GM23338 (cell line): ENCODE data around the gene TASP1. TPM values are rescaled to one million over a fixed set of nuclear protein-coding genes. Genes with fewer than 3 reads are reported as not detected.

Experiments used
- ATAC-seq: fragments of 200-7000 bp; cut with Tn5 transposase; 3 replicates; pipeline ENCODE4 v1.9.1; 2020
- DNase-seq: peaks from one replicate; pipeline ENCODE4 v3.0.0-alpha.2; 2015; ENCODE audit warnings: low spot score
- H2AFZ ChIP-seq: fragments of 200-600 bp; sonication (generic); 2 replicates; pipeline ENCODE4 v1.8.0; 2016; ENCODE audit warnings: antibody characterized with exemption, mild to moderate bottlenecking, moderate library complexity
- H3F3A ChIP-seq: fragments of 200-600 bp; sonication (generic); replicated peaks from 2 replicates; pipeline ENCODE4 v1.8.0; 2017; ENCODE audit warnings: antibody characterized with exemption, mixed run types, low read depth
- H3K27ac ChIP-seq: fragments of 200-600 bp; sonication (generic); 2 replicates; pipeline ENCODE4 v1.6.1; 2016; ENCODE audit warnings: low read depth
- H3K27me3 ChIP-seq: fragments of 200-600 bp; sonication (generic); 2 replicates; pipeline ENCODE4 v1.8.0; 2016; ENCODE audit warnings: mild to moderate bottlenecking, mixed run types, moderate library complexity; ENCODE audit not compliant: insufficient read depth
- H3K36me3 ChIP-seq: fragments of 200-600 bp; sonication (generic); 2 replicates; pipeline ENCODE4 v1.8.0; 2016; ENCODE audit warnings: mild to moderate bottlenecking; ENCODE audit not compliant: insufficient read depth
- H3K4me1 ChIP-seq: fragments of 200-600 bp; sonication (generic); 2 replicates; pipeline ENCODE4 v1.8.0; 2016; ENCODE audit warnings: mild to moderate bottlenecking, moderate library complexity; ENCODE audit not compliant: insufficient read depth
- H3K4me2 ChIP-seq: fragments of 200-600 bp; sonication (generic); 2 replicates; pipeline ENCODE4 v1.7.1; 2017; ENCODE audit warnings: mixed run types
- H3K4me3 ChIP-seq: fragments of 200-600 bp; sonication (generic); 2 replicates; pipeline ENCODE4 v1.6.1; 2016; ENCODE audit warnings: mixed run types
- H3K79me2 ChIP-seq: fragments of 200-600 bp; sonication (generic); replicated peaks from 2 replicates; pipeline ENCODE4 v1.8.0; 2017; ENCODE audit warnings: mild to moderate bottlenecking; ENCODE audit not compliant: insufficient read depth
- H3K9me2 ChIP-seq: fragments of 200-600 bp; sonication (generic); 2 replicates; pipeline ENCODE4 v1.8.0; 2017; ENCODE audit not compliant: insufficient read depth
- H4K20me1 ChIP-seq: fragments of 200-600 bp; sonication (generic); replicated peaks from 2 replicates; pipeline ENCODE4 v1.8.0; 2017; ENCODE audit warnings: mild to moderate bottlenecking; ENCODE audit not compliant: insufficient read depth
- H3K27ac Mint-ChIP-seq: 2 replicates; pipeline ENCODE4 v1.8.0; 2020; ENCODE audit warnings: inconsistent platforms, mild to moderate bottlenecking, moderate library complexity, mixed read lengths
- H3K27me3 Mint-ChIP-seq: 3 replicates; pipeline ENCODE4 v1.8.0; 2022; ENCODE audit warnings: low read depth, mild to moderate bottlenecking, moderate library complexity, mixed read lengths, inconsistent platforms; ENCODE audit not compliant: insufficient read depth, poor library complexity
- H3K36me3 Mint-ChIP-seq: 3 replicates; pipeline ENCODE4 v1.8.0; 2021; ENCODE audit warnings: low read depth, mild to moderate bottlenecking, inconsistent platforms, moderate library complexity, mixed read lengths
- H3K4me1 Mint-ChIP-seq: 3 replicates; pipeline ENCODE4 v1.8.0; 2020; ENCODE audit warnings: mild to moderate bottlenecking, inconsistent platforms, mixed read lengths
- H3K4me3 Mint-ChIP-seq: 3 replicates; pipeline ENCODE4 v1.8.0; 2021; ENCODE audit warnings: moderate library complexity, mild to moderate bottlenecking, inconsistent platforms, mixed read lengths
- H3K9me3 Mint-ChIP-seq: 3 replicates; pipeline ENCODE4 v1.8.0; 2020; ENCODE audit warnings: moderate library complexity, mild to moderate bottlenecking, inconsistent platforms, mixed read lengths
- CREB1 ChIP-seq: fragments of 250-450 bp; sonication (Bioruptor Pico); IDR thresholded peaks from 2 replicates; pipeline ENCODE4 v1.5.0; 2020; ENCODE audit warnings: low read depth, mild to moderate bottlenecking, moderate library complexity
- CTCF ChIP-seq, 2 experiments: fragments of 200-600 bp in 1 of 2; sonication (generic) in 1 of 2; conservative IDR thresholded peaks; 2 replicates each; pipeline versions ENCODE4 v1.5.1 to v1.6.1; 2016 to 2017; ENCODE audit warnings: antibody characterized with exemption in 2 of 2, low read depth in 2 of 2, mild to moderate bottlenecking in 2 of 2, moderate library complexity in 1 of 2
- ETS1 ChIP-seq: IDR thresholded peaks from 2 replicates; pipeline ENCODE4 v1.6.1; 2016; ENCODE audit warnings: antibody characterized with exemption
- EZH2 ChIP-seq: fragments of 200-600 bp; sonication (generic); IDR thresholded peaks from one replicate; pipeline ENCODE4 v1.8.0; 2017; ENCODE audit warnings: antibody characterized with exemption, mild to moderate bottlenecking, low read depth; ENCODE audit not compliant: unreplicated experiment
- EZH2phosphoT487 ChIP-seq: fragments of 200-600 bp; sonication (generic); IDR thresholded peaks from one replicate; pipeline ENCODE4 v1.8.1; 2018; ENCODE audit warnings: antibody characterized with exemption; ENCODE audit not compliant: unreplicated experiment
- NANOG ChIP-seq: IDR thresholded peaks from 2 replicates; pipeline ENCODE4 v1.6.1; 2016; ENCODE audit warnings: antibody characterized with exemption, borderline replicate concordance
- REST ChIP-seq: IDR thresholded peaks from one replicate; pipeline ENCODE4 v1.6.1; 2018; ENCODE audit warnings: antibody characterized with exemption; ENCODE audit not compliant: unreplicated experiment
- STAT1 ChIP-seq: IDR thresholded peaks from one replicate; pipeline ENCODE4 v1.6.1; 2016; ENCODE audit warnings: antibody characterized with exemption; ENCODE audit not compliant: unreplicated experiment
- ZNF114 ChIP-seq: fragments of 250-450 bp; sonication (Bioruptor Pico); IDR thresholded peaks from 2 replicates; pipeline ENCODE4 v1.5.0; 2020; ENCODE audit warnings: mild to moderate bottlenecking, moderate library complexity
- ZNF462 ChIP-seq: fragments of 250-450 bp; sonication (Bioruptor Pico); IDR thresholded peaks from 2 replicates; pipeline ENCODE4 v1.5.0; 2020; ENCODE audit warnings: mild to moderate bottlenecking, moderate library complexity
- polyA plus RNA-seq: library from polyadenylated mRNA; unstranded; fragments of >200 nt; fragmentation: Nextera tagmentation; extraction: Ambion mirVana; gene quantifications from 2 replicates; pipeline ENCODE4 v1.2.1, GENCODE V29; 2016
- total RNA-seq: library from RNA; depleted of rRNA; stranded (reverse); fragments of >200 nt; shearing (Covaris generic); gene quantifications from 2 replicates; pipeline ENCODE4 v1.2.3, GENCODE V29; 2014

TASP1 gene
- total and polyA plus RNA-seq, 2 experiments from 2014 or later, result 9.7 to 9.8 TPM

- TF ChIP-seq ZNF462 (no peak), NANOG (no peak)
These were observed 120.9 kb downstream of the TASP1 start (continued) for GRCh38 chr20:13517831-13518230.

- Histone ChIP-seq H3K4me3 (no peak overlapping the region), H3K9me2 (no peaks in the 10 kb centered on the region), H3K79me2 (no peaks in the 10 kb centered on the region), H3K4me2 (no peak overlapping the region), H3K27me3 (no peaks in the 10 kb centered on the region), H3K4me1 (no peaks in the 10 kb centered on the region), H3K27ac (no peak overlapping the region), H2AFZ (no peak overlapping the region), H3F3A (no peaks in the 10 kb centered on the region), H3K36me3 (no peaks in the 10 kb centered on the region), H4K20me1 (no peaks in the 10 kb centered on the region)
- H3K27ac Mint-ChIP-seq, result no peak overlapping the region
- peaks cover 28% of the 10 kb centered on the region for H3K36me3 Mint-ChIP-seq
- no peaks in the 10 kb centered on the region for H3K27me3 Mint-ChIP-seq
- DNase-seq, result no peak
- TF ChIP-seq ZNF114 (no peak), CTCF (conservative IDR thresholded peaks at IDR 0.05; ENCODE audit: low read depth in 2 of 2) (no peak), STAT1 (no peak), EZH2phosphoT487 (no peak), ETS1 (no peak), EZH2 (no peak), CREB1 (CRISPR knock-in tag) (no peak), REST (no peak), NANOG (no peak)
- H3K4me3 Mint-ChIP-seq, result no peak overlapping the region
- H3K4me1 Mint-ChIP-seq, result no peaks in the 10 kb centered on the region
- H3K9me3 Mint-ChIP-seq, result peaks cover 7% of the 10 kb centered on the region; the same call in 2 of the 3 replicates
- no peak for ATAC-seq
These were observed 122.8 kb downstream of the TASP1 start for GRCh38 chr20:13515796-13516558.
